ENCODE data around the gene CLEC2B. TPM values are rescaled to one million over a fixed set of nuclear protein-coding genes. Genes with fewer than 3 reads are reported as not detected.

CLEC2B gene
- total RNA-seq, 4 donors from 2014 or later = 3.3 to 11.3 (median 7.6) TPM

DNA sequence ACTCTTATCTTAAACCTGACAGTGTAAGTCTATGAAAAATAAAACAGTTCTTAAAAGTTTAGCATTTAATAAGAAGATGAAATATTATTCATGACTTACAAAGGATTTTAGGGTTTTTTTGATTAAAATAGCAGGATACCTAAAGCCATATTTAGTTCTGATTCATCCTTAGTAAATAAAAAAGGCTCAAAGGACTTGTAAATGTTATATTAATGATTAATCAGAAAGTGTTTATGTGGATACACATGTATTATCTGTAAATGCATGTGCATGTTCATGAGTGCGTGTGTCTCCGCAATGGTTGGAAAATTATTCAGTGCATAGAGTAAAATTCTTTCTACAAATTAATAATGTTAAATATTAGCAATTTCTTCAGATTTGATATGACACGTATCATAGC is 37.4 kb downstream of the CLEC2B start:
- TF ChIP-seq, protein P1, sequence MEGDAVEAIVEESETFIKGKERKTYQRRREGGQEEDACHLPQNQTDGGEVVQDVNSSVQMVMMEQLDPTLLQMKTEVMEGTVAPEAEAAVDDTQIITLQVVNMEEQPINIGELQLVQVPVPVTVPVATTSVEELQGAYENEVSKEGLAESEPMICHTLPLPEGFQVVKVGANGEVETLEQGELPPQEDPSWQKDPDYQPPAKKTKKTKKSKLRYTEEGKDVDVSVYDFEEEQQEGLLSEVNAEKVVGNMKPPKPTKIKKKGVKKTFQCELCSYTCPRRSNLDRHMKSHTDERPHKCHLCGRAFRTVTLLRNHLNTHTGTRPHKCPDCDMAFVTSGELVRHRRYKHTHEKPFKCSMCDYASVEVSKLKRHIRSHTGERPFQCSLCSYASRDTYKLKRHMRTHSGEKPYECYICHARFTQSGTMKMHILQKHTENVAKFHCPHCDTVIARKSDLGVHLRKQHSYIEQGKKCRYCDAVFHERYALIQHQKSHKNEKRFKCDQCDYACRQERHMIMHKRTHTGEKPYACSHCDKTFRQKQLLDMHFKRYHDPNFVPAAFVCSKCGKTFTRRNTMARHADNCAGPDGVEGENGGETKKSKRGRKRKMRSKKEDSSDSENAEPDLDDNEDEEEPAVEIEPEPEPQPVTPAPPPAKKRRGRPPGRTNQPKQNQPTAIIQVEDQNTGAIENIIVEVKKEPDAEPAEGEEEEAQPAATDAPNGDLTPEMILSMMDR (IDR thresholded peaks at IDR 0.05) = no peak
- TF ChIP-seq POLR2A (IDR thresholded peaks at IDR 0.05; ENCODE audit: low read depth) = no peak
- TF ChIP-seq EP300 (IDR thresholded peaks at IDR 0.05) = no peak
- TF ChIP-seq POLR2AphosphoS5 (IDR thresholded peaks at IDR 0.05) = no peak
- no peaks in the 10 kb centered on the region for H3K27me3 ChIP-seq
- H3K36me3 ChIP-seq = no peaks in the 10 kb centered on the region
- 63% methylated on average over 3 of the region's 3 CpGs for WGBS
- no peak overlapping the region for H3K4me3 ChIP-seq
- no peak overlapping the region for H3K27ac ChIP-seq (replicated peaks in 1 of 4)
- intact Hi-C loops (cut with DNase I) = no loop called here
- no peaks in the 10 kb centered on the region for H3K4me1 ChIP-seq
- no peak for DNase-seq (ENCODE audit: extremely low spot score)
- no peaks in the 10 kb centered on the region for H3K9me3 ChIP-seq

- Histone ChIP-seq H3K4me3 (no peak overlapping the region), H3K9me3 (no peaks in the 10 kb centered on the region), H3K27me3 (no peaks in the 10 kb centered on the region), H3K36me3 (no peaks in the 10 kb centered on the region), H3K27ac (replicated peaks in 1 of 4) (no peak overlapping the region), H3K4me1 (no peaks in the 10 kb centered on the region)
- intact Hi-C loops (cut with DNase I) = no loop called here
- no peak for DNase-seq (ENCODE audit: extremely low spot score)
- no peak for TF ChIP-seq POLR2A (IDR thresholded peaks at IDR 0.05; ENCODE audit: low read depth)
- no peak for TF ChIP-seq EP300 (IDR thresholded peaks at IDR 0.05)
- TF ChIP-seq, protein P1 (IDR thresholded peaks at IDR 0.05) = no peak
- TF ChIP-seq POLR2AphosphoS5 (IDR thresholded peaks at IDR 0.05) = no peak
- 61% methylated on average over 5 of the region's 5 CpGs for WGBS
Observed at GRCh38 chr12:9829982-9830381, 39.2 kb downstream of the CLEC2B start.

- no peak for TF ChIP-seq POLR2A (IDR thresholded peaks at IDR 0.05; ENCODE audit: low read depth)
- no peak for TF ChIP-seq EP300 (IDR thresholded peaks at IDR 0.05)
- TF ChIP-seq, protein P1 (IDR thresholded peaks at IDR 0.05) = no peak
- no peak for TF ChIP-seq POLR2AphosphoS5 (IDR thresholded peaks at IDR 0.05)
- no peak for DNase-seq (ENCODE audit: extremely low spot score)
- intact Hi-C loops (cut with DNase I) = no loop called here
- no peaks in the 10 kb centered on the region for H3K9me3 ChIP-seq
- H3K36me3 ChIP-seq = no peaks in the 10 kb centered on the region
- H3K27ac ChIP-seq (replicated peaks in 1 of 4) = no peak overlapping the region
- 82% methylated on average over 3 of the region's 3 CpGs for whole genome bisulfite sequencing
- no peaks in the 10 kb centered on the region for H3K27me3 ChIP-seq
- H3K4me3 ChIP-seq = no peak overlapping the region
- no peaks in the 10 kb centered on the region for H3K4me1 ChIP-seq
Observed at GRCh38 chr12:9829483-9829882, 39.7 kb downstream of the CLEC2B start.

- no peak for DNase-seq (ENCODE audit: extremely low spot score)
- H3K4me3 ChIP-seq = no peak within 1 kb of the TSS
- no peak within 1 kb of the TSS for H3K27ac ChIP-seq (replicated peaks in 1 of 4)
- no peaks in the 10 kb centered on the region for H3K9me3 ChIP-seq
- TF ChIP-seq EP300 (IDR thresholded peaks at IDR 0.05) (no peak), POLR2A (IDR thresholded peaks at IDR 0.05; ENCODE audit: low read depth) (no peak), POLR2AphosphoS5 (IDR thresholded peaks at IDR 0.05) (no peak)
- TF ChIP-seq, protein P1 (IDR thresholded peaks at IDR 0.05) = no peak
- no peaks in the 10 kb centered on the region for H3K36me3 ChIP-seq
- intact Hi-C loops (cut with DNase I) = no loop called here
- no peaks in the 10 kb centered on the region for H3K27me3 ChIP-seq
- no peaks in the 10 kb centered on the region for H3K4me1 ChIP-seq
- 84% methylated on average over 3 of the region's 3 CpGs for WGBS
Observed at GRCh38 chr12:9827209-9827888, 41.8 kb downstream of the CLEC2B start, which contains the start of gene KLRF1. Gene KLRF1, plus strand, starts transcription at chr12:9827481. Its CDS starts 64 bp downstream, at chr12:9827545.

All from esophagus muscularis mucosa (tissue), 4 donors.